K562 (cell line): ENCODE measurements around the gene RUVBL2. TPM values are rescaled to one million over a fixed set of nuclear protein-coding genes. Genes with fewer than 3 reads are reported as not detected.

Experiments used
- ASH1L ChIP-seq: fragments of 450-650 bp; IDR thresholded peaks from 2 replicates; pipeline ENCODE4 v1.6.1; 2018; ENCODE audit warnings: borderline replicate concordance, mild to moderate bottlenecking, low read depth; ENCODE audit not compliant: partially characterized antibody
- CREB1 ChIP-seq, 2 experiments: sonication (generic) in 1 of 2; formaldehyde crosslinking in 1 of 2; IDR thresholded peaks; 2 replicates each; pipeline versions ENCODE4 v1.6.1 to v1.8.0; 2012 to 2022; ENCODE audit warnings: inconsistent platforms in 1 of 2, mild to moderate bottlenecking in 1 of 2, missing genetic modification reagents in 1 of 2, moderate library complexity in 1 of 2
- E2F1 ChIP-seq: sonication (generic); formaldehyde crosslinking; IDR thresholded peaks from 2 replicates; pipeline ENCODE4 v1.8.1; 2023; ENCODE audit warnings: mild to moderate bottlenecking, missing genetic modification reagents, moderate library complexity
- ELF1 ChIP-seq: fragments of 200-800 bp; sonication (Bioruptor generic); IDR thresholded peaks from 2 replicates; pipeline ENCODE4 v1.6.1; 2016; ENCODE audit warnings: missing genetic modification characterization, missing compliant biosample characterization
- ETS1 ChIP-seq: conservative IDR thresholded peaks from 2 replicates; pipeline ENCODE4 v1.6.1; 2011; ENCODE audit warnings: low read depth, mild to moderate bottlenecking, low read length; ENCODE audit not compliant: control insufficient read depth
- FOXA1 ChIP-seq: fragments of 450-650 bp; IDR thresholded peaks from 2 replicates; pipeline ENCODE4 v1.6.1; 2016; ENCODE audit warnings: mild to moderate bottlenecking, borderline replicate concordance
- GMEB1 ChIP-seq: fragments of 250-450 bp; sonication (Bioruptor Pico); IDR thresholded peaks from 2 replicates; pipeline ENCODE4 v1.4.0; 2020; ENCODE audit warnings: mild to moderate bottlenecking
- HNRNPH1 ChIP-seq: fragments of 200-400 bp; formaldehyde crosslinking; optimal IDR thresholded peaks from 2 replicates; pipeline ENCODE3; 2017; ENCODE audit warnings: low read depth, mild to moderate bottlenecking, low read length, moderate library complexity
- ID3 ChIP-seq, 2 experiments: fragments of 250-450 bp in 1 of 2; fragments of 450-650 bp in 1 of 2; sonication (Bioruptor Pico) in 1 of 2; IDR thresholded peaks; 2 replicates each; pipeline versions ENCODE4 v1.6.1 to v1.8.0; 2016 to 2021; ENCODE audit warnings: mild to moderate bottlenecking in 2 of 2, moderate library complexity in 2 of 2, missing compliant biosample characterization in 1 of 2, missing genetic modification characterization in 1 of 2
- KLF13 ChIP-seq: fragments of 450-650 bp; IDR thresholded peaks from 2 replicates; pipeline ENCODE4 v1.6.1; 2016; ENCODE audit warnings: missing genetic modification characterization, low read depth, mild to moderate bottlenecking, missing compliant biosample characterization, moderate library complexity, borderline replicate concordance
- MBD2 ChIP-seq: sonication (generic); IDR thresholded peaks from 2 replicates; pipeline ENCODE4 v1.6.1; 2016; ENCODE audit warnings: low read depth, borderline replicate concordance
- NR2C1 ChIP-seq, 2 experiments: fragments of 450-650 bp; IDR thresholded peaks; 2 replicates each; pipeline ENCODE4 v1.6.1; 2017; ENCODE audit warnings: mild to moderate bottlenecking in 2 of 2, antibody characterized with exemption in 1 of 2, inconsistent platforms in 1 of 2, missing compliant biosample characterization in 1 of 2, missing genetic modification characterization in 1 of 2
- NR2C2 ChIP-seq, 2 experiments: fragments of 200-800 bp in 1 of 2; sonication (Bioruptor generic) in 1 of 2; sonication (generic) in 1 of 2; formaldehyde crosslinking in 1 of 2; IDR thresholded peaks; 2 replicates each; pipeline versions ENCODE4 v1.6.1 to v1.8.0; 2016 to 2022; ENCODE audit warnings: mild to moderate bottlenecking in 1 of 2, missing compliant biosample characterization in 1 of 2, missing genetic modification characterization in 1 of 2, missing genetic modification reagents in 1 of 2
- SIN3A ChIP-seq, 2 experiments: fragments of 150-350 bp in 1 of 2; IDR thresholded peaks; 2 replicates each; pipeline ENCODE4 v1.6.1; 2011 to 2016; ENCODE audit warnings: borderline replicate concordance in 2 of 2, low read depth in 2 of 2, low read length in 2 of 2, mild to moderate bottlenecking in 2 of 2, moderate library complexity in 2 of 2; ENCODE audit not compliant: control insufficient read depth in 1 of 2
- STAG1 ChIP-seq: sonication (generic); formaldehyde crosslinking; IDR thresholded peaks from 2 replicates; pipeline ENCODE4 v1.5.0; 2020; ENCODE audit warnings: missing genetic modification reagents, borderline replicate concordance
- TCFL5 ChIP-seq: fragments of 250-450 bp; sonication (Bioruptor Pico); conservative IDR thresholded peaks from 2 replicates; pipeline ENCODE4 v1.6.1; 2021; ENCODE audit warnings: mild to moderate bottlenecking, moderate library complexity, matching md5 sums
- ZNF143 ChIP-seq: sonication (generic); formaldehyde crosslinking; IDR thresholded peaks from 2 replicates; pipeline ENCODE4 v1.9.0; 2022; ENCODE audit warnings: mild to moderate bottlenecking, missing genetic modification reagents
- ZNF583 ChIP-seq: fragments of 250-450 bp; sonication (Bioruptor Pico); IDR thresholded peaks from 2 replicates; pipeline ENCODE4 v1.4.0; 2020
- ZNF584 ChIP-seq: fragments of 200-800 bp; sonication (Bioruptor generic); IDR thresholded peaks from 2 replicates; pipeline ENCODE4 v1.6.1; 2016; ENCODE audit warnings: low read depth, mild to moderate bottlenecking, missing genetic modification characterization, missing compliant biosample characterization
- polyA plus RNA-seq, 8 experiments: library from polyadenylated mRNA; depleted of rRNA in 4 of 8; stranded (reverse) in 5 of 8; unstranded in 3 of 8; fragments of >200 nt; fragmentation: Nextera tagmentation in 2 of 8; fragmentation: Illumina TruSeq in 1 of 8; extraction: Ambion mirVana in 2 of 8; extraction: Trizol in 1 of 8; gene quantifications; 2 replicates each; pipeline versions ENCODE4 v1.2.1 to v1.2.3, GENCODE V29; 2011 to 2014; ENCODE audit warnings: inconsistent platforms in 1 of 8, missing spikeins in 1 of 8
- total RNA-seq, 7 experiments: library from RNA; depleted of rRNA in 6 of 7; stranded (reverse); fragments of >200 nt in 6 of 7; fragmentation: Illumina TruSeq in 2 of 7; extraction: Trizol in 2 of 7; gene quantifications; 2 replicates each; pipeline versions ENCODE4 v1.2.1 to v1.2.3, GENCODE V29; 2011 to 2021; ENCODE audit warnings: low replicate concordance in 1 of 7

Gene RUVBL2
- total and polyA plus RNA-seq, 9 of the 15 experiments (the other 6 are each of a cell fraction or from before 2014, with no cell fraction given) = 71.4 to 453 (median 237) TPM

GRCh38 chr19:48975947-48976847 lies 17.5 kb upstream of the RUVBL2 start (continued):
- TF ChIP-seq MBD2 (peak; percentile 95), FOXA1 (no peak), CREB1 (IDR thresholded peaks at IDR 0.05) (peak; percentile 87), CREB1 (CRISPR knock-in tag; IDR thresholded peaks at IDR 0.05) (peak; percentile 69), ZNF584 (CRISPR knock-in tag) (peak; percentile 63; the same call in 1 of the 2 replicates), ASH1L (peak; percentile 85), GMEB1 (CRISPR knock-in tag) (peak; percentile 37; the same call in 1 of the 2 replicates), ZNF143 (CRISPR knock-in tag) (peak; percentile 92), NR2C1 (IDR thresholded peaks at IDR 0.05) (peak; percentile 83), NR2C1 (tag; IDR thresholded peaks at IDR 0.05) (peak; percentile 92), STAG1 (CRISPR knock-in tag) (no peak), HNRNPH1 (no peak), E2F1 (no peak), ID3 (CRISPR knock-in tag; IDR thresholded peaks at IDR 0.05) (no peak), ID3 (tag; IDR thresholded peaks at IDR 0.05) (peak; percentile 61; the same call in 1 of the 2 replicates), TCFL5 (no peak), ETS1 (peak; percentile 99), ZNF583 (CRISPR knock-in tag) (0 out of 2 replicates have a peak, but pooled peaks have one; percentile 32), NR2C2 (CRISPR knock-in tag; IDR thresholded peaks at IDR 0.05) (no peak), NR2C2 (tag; IDR thresholded peaks at IDR 0.05) (peak; percentile 74), KLF13 (tag) (peak; percentile 41; the same call in 1 of the 2 replicates), SIN3A (IDR thresholded peaks at IDR 0.05; ENCODE audit: borderline replicate concordance in 2 of 2, control insufficient read depth in 1 of 2, low read depth in 2 of 2, low read length in 2 of 2) (no peak), ELF1 (tag) (peak; percentile 84)
